Globus pallidus (tissue), 1 donor: ENCODE results near the gene PODXL.
A peak's percentile ranks its signal among the peaks of the same experiment; 100 is the strongest.
"Not testable (repeated sequence)": the region's sequence is repeated elsewhere in the genome, so short reads cannot be mapped to it uniquely, and the experiment has no call there.

Experiments
- DNase-seq: peaks from one replicate; pipeline ENCODE4 v3.0.0-alpha.2; 2015; ENCODE audit warnings: low spot score

PODXL gene

DNA sequence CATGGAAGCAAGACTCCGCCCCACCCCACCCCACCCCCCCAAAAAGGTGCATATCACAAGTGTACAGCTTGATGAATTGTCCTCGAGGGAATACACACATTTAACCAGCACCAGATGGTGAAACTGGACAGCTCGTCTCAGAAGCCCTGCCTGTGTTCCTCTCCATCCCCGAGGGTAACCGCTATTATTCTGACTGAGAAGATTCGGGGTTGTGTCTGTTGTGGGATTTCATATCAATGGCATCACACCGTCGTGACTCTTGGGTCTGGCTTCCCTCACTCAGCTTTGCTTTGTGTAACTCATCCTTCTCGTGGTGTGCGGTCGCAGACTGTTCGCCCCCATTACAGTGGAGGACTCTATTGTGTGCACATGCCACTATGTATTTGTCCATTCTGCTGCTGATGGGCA is 18.9 kb downstream of the PODXL start:
- no peak for DNase-seq

- no peak for DNase-seq
These were observed 20.0 kb downstream of the PODXL start for GRCh38 chr7:131536361-131536849.

GRCh38 chr7:131533566-131534561 is 22.6 kb downstream of the PODXL start:
- DNase-seq: no peak

DNA sequence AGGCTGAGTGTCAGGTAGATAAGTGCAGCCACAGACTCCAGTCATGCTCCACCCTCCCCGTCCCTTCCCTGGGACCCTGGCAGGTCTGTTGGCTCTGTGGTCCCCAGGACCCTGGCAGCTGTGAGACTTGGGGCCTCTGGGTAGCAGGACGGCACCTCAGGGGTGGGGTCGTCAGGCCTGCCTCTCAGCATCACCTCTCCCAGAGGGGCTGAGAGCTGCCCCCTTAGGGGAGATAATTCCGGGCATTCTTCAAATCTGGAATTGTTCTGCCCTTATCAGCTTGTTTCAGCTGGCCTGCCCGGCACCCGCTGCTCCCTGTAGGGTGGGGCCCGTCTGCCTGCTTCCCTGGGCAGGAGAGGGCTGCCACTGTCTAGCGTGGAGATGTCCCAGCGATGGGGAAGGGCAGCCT is 23.3 kb downstream of the PODXL start:
- DNase-seq: no peak

- DNase-seq: no peak
These were observed 23.8 kb downstream of the PODXL start for GRCh38 chr7:131532570-131533091.

DNA sequence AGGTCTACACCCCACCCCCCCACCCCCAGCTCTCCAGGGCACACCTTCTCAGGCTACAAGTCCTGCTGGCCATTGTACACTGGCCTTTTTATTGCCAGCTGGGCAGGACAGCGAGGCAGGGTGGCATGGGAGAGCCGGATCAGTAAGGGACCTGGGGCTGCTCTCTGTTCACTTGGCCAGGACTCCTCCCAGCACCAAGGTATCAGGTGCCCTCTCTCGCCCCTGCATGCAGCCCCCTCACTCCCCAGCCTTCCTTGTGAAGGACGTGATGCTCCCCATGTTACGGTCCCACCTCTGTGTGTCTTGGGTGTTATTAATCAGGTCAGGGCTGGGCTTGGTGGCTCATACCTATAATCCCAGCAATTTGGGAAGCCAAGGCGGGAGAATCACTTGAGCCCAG is 26.3 kb downstream of the PODXL start:
- no peak for DNase-seq

GRCh38 chr7:131529617-131530016 is 26.8 kb downstream of the PODXL start:
- no peak for DNase-seq

- no peak for DNase-seq
These were observed 27.2 kb downstream of the PODXL start for GRCh38 chr7:131529179-131529578.

DNA sequence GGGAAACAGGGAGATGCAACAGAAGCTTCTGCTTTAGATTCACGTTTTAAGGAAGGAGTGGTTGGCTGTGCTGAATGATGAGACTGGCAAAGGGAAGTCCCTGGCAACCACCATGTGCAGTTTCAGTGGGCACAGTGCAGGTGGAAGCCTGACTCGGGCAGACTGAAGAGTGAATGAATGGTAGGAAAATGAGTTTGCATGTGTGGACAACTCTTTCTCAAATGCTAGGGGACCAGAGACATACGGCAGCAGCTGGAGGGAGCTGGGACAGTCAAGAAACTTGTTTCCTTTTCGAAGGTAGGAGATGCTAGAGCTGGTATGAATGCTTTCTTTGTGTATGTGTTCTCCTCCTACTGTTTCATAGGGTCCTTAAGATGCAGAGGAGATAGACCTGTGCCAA is 29.0 kb downstream of the PODXL start:
- DNase-seq: no peak

- DNase-seq: no peak
These were observed 30.6 kb downstream of the PODXL start for GRCh38 chr7:131525820-131526219.

DNA sequence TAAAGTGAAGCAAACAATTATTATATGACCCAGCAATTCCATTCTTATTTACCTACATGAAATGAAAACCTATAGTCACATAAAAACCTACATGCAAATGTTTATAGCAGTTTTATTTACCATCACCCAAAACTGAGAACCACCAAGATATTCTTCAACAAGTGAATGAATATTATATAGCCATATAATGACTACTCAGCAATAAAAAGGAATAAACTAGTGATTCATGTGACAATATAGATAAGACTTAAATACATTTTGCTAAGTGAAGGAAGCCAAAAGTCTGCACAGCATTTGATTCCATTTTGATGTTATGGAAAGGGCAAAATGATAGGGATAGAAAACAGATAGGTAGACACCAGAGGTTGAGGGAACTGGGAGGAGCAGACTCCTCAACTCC is 31.7 kb downstream of the PODXL start:
- no peak for DNase-seq

GRCh38 chr7:131524115-131524514 is 32.3 kb downstream of the PODXL start:
- no peak for DNase-seq

DNA sequence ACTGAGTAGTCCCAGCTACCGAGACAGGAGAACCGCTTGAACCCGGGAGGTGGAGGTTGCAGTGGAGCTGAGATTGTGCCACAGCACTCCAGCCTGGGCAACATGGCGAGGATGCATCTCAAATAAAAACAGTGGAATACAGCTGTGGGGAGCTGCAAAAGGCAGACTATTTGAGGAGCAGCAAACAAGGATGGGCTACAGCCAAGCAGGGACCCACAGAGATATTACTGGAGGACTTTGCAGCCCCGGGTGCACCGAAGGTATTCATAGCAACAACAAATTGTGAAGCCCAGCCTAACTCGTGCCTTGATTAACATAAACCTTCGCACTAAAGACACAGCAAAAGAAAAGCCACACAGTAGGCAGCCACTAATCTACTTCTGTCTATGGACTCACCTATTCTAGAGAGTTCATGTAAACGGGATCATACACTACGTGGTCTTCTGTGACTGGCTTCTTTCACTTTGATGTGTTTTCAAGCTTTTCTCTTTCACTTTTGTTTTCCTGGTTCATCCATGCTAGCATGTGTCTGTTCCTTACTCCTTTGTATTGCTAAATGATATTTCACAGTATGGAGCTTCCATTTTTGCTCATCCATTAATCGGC is 34.0 kb downstream of the PODXL start:
- DNase-seq: no peak

- DNase-seq: no peak
These were observed 34.7 kb downstream of the PODXL start for GRCh38 chr7:131521651-131522163.

DNA sequence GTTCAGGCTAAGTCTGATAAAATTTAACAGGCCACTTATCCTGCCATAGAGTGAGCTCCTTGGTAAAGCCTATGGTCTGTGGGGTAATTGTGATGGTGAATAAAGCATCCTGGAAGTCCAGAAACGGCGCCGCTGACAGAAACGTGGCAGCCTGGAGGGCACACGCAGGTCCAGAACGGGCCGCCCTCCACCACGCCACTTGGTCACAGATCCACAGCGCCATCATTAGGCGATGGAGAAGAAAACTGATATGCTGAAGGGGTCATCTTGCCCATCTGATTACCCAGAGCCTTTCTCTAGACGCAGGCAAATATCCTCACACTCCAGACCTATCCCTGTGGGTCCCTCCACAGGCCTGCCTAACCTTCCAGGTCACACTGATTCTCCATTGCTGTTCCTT is 37.8 kb downstream of the PODXL start:
- DNase-seq: no peak

DNA sequence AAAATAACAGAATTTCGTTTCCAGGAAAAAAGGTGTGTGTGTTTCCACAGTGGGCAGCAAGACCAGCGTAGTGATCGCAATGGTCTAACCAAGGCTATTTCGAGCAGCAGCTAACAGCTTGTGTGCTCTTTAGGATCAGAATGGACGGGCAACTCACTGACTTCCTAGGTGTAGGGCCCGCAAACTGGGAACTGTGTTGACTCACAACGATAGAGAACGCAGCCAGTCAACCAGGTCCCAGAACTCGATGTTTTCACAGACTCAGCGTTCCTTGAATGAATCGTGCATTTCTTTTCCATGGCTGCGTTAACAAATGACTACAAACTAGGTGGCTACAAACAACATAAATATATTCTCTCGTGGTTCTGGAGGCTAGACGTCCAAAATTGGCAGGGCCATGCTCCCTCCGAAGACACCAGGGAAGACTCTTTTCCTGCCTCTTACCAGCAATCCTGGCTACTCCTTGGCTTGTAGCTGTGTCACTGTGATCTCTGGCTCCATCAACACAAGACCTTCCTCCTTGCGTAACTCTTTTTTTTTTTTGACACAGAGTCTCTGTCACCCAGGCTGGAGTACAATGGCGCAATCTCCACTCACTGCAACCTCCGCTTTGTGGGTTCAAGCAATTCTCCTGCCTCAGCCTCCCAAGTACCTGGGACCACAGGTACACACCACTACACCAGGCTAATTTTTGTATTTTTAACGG is 39.1 kb downstream of the PODXL start:
- DNase-seq: no peak

DNA sequence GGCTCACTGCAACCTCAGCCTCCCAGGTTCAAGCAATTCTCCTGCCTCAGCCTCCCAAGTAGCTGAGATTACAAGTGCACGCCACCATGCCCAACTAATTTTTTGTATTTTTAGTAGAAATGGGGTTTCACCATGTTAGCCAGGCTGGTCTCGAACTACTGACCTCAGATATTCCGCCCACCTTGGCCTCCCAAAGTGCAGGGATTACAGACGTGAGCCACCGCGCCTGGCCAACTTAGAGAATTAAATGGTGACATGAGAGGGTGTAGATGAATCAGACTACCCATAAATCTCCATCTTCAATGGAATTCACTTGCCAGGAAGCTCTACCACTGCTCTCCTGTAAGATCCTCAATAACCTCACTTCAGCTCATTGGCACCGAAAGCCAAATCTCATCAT is 41.0 kb downstream of the PODXL start:
- not testable (repeated sequence) for DNase-seq

- DNase-seq: peak; percentile 83
These were observed 43.0 kb downstream of the PODXL start for GRCh38 chr7:131513245-131514061.

GRCh38 chr7:131511774-131512535 is 44.5 kb downstream of the PODXL start:
- DNase-seq: no peak

GRCh38 chr7:131511071-131511470 is 45.4 kb downstream of the PODXL start:
- no peak for DNase-seq
